Ishikawa (cell line): ENCODE data around the gene CEACAM8.

ENCODE experiments used
- CEBPB ChIP-seq: IDR thresholded peaks from 2 replicates; pipeline ENCODE4 v1.6.1; 2012
- CREB1 ChIP-seq: IDR thresholded peaks from 2 replicates; pipeline ENCODE4 v1.6.1; 2012; ENCODE audit warnings: low read depth
- EGR1 ChIP-seq: IDR thresholded peaks from 2 replicates; pipeline ENCODE4 v1.6.1; 2012
- EP300 ChIP-seq: IDR thresholded peaks from 2 replicates; pipeline ENCODE4 v1.6.1; 2012; ENCODE audit warnings: borderline replicate concordance
- FOXM1 ChIP-seq: IDR thresholded peaks from 2 replicates; pipeline ENCODE4 v1.6.1; 2012; ENCODE audit warnings: low read depth, borderline replicate concordance
- MAX ChIP-seq: IDR thresholded peaks from 2 replicates; pipeline ENCODE4 v1.6.1; 2012
- NFIC ChIP-seq: IDR thresholded peaks from 2 replicates; pipeline ENCODE4 v1.6.1; 2012
- RAD21 ChIP-seq: IDR thresholded peaks from 2 replicates; pipeline ENCODE4 v1.6.1; 2012; ENCODE audit warnings: low read depth
- REST ChIP-seq: IDR thresholded peaks from 2 replicates; pipeline ENCODE4 v1.6.1; 2012; ENCODE audit warnings: low read depth, mild to moderate bottlenecking
- TAF1 ChIP-seq: IDR thresholded peaks from 2 replicates; pipeline ENCODE4 v1.6.1; 2012; ENCODE audit warnings: low read depth, mild to moderate bottlenecking
- TCF12 ChIP-seq: IDR thresholded peaks from 2 replicates; pipeline ENCODE4 v1.6.1; 2012; ENCODE audit warnings: low read depth
- TEAD4 ChIP-seq: IDR thresholded peaks from 2 replicates; pipeline ENCODE4 v1.6.1; 2012
- USF1 ChIP-seq: IDR thresholded peaks from 2 replicates; pipeline ENCODE4 v1.6.1; 2012
- YY1 ChIP-seq: IDR thresholded peaks from 2 replicates; pipeline ENCODE4 v1.6.1; 2012; ENCODE audit warnings: low read depth
- ZBTB7A ChIP-seq: IDR thresholded peaks from 2 replicates; pipeline ENCODE4 v1.6.1; 2012; ENCODE audit warnings: low read depth

CEACAM8 gene

GRCh38 chr19:42589792-42590191 is 4.9 kb downstream of the CEACAM8 start:
- no peak for TF ChIP-seq MAX
- TF ChIP-seq RAD21: no peak
- no peak for TF ChIP-seq EGR1
- TF ChIP-seq CREB1: no peak
- no peak for TF ChIP-seq EP300
- no peak for TF ChIP-seq NFIC
- no peak for TF ChIP-seq USF1
- TF ChIP-seq YY1: no peak
- TF ChIP-seq REST: no peak
- no peak for TF ChIP-seq FOXM1
- TF ChIP-seq CEBPB: no peak
- no peak for TF ChIP-seq TAF1
- TF ChIP-seq ZBTB7A: no peak
- TF ChIP-seq TEAD4: no peak

- TF ChIP-seq NFIC (no peak), TCF12 (no peak)
Observed at GRCh38 chr19:42584466-42584865, 10.3 kb downstream of the CEACAM8 start.

GRCh38 chr19:42577016-42577415 is 17.7 kb downstream of the CEACAM8 start:
- no peak for TF ChIP-seq EGR1
- TF ChIP-seq YY1: no peak
- no peak for TF ChIP-seq TAF1
- TF ChIP-seq USF1: no peak
- no peak for TF ChIP-seq CEBPB
- TF ChIP-seq NFIC: no peak
- no peak for TF ChIP-seq EP300
- TF ChIP-seq ZBTB7A: no peak
- TF ChIP-seq TEAD4: no peak
- no peak for TF ChIP-seq REST
- no peak for TF ChIP-seq TCF12
- no peak for TF ChIP-seq MAX

- TF ChIP-seq MAX: no peak
- TF ChIP-seq YY1: no peak
- TF ChIP-seq FOXM1: no peak
- TF ChIP-seq REST: no peak
- TF ChIP-seq USF1: no peak
- TF ChIP-seq ZBTB7A: no peak
- TF ChIP-seq NFIC: no peak
- TF ChIP-seq CEBPB: no peak
- TF ChIP-seq TEAD4: no peak
- TF ChIP-seq TAF1: no peak
- no peak for TF ChIP-seq EGR1
- TF ChIP-seq TCF12: no peak
- no peak for TF ChIP-seq CREB1
- TF ChIP-seq EP300: no peak
Observed at GRCh38 chr19:42576241-42576640, 18.5 kb downstream of the CEACAM8 start.
